Raji (cell line): Measurements from ENCODE around the gene USP31.
A peak's percentile ranks its signal among the peaks of the same experiment; 100 is the strongest.

ENCODE experiments used
- POLR2A ChIP-seq: IDR thresholded peaks from 2 replicates; pipeline ENCODE4 v1.6.1; 2011; ENCODE audit warnings: low read depth, low read length, control low read depth; ENCODE audit not compliant: insufficient read depth

The USP31 gene

GRCh38 chr16:23149267-23149992 is at the start of gene USP31:
USP31 (minus strand) TSS chr16:23149452; CDS start chr16:23149270, 182 bp downstream.
- TF ChIP-seq POLR2A = peak; percentile 62

DNA sequence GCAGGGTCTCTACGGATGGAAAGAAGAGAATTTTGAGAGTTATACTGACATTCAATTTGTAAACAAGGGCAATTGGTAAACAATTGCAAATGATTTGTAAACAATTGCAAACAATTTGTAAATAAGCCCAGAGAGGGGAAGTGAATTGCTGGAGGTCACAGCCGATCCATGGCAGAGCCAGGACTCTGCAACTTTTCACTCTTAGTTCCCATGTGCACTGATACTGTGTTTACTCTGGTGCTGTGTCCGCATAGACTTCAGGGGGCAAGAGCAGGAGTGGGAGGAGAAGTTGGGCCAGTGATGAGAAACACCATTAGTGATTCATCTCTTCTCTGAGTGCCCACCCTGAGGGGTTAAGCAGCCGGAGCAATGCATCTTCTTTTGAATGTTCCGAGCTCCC is 47.3 kb upstream of the USP31 start:
- no peak for TF ChIP-seq POLR2A

- TF ChIP-seq POLR2A = no peak
These were observed 46.2 kb upstream of the USP31 start for GRCh38 chr16:23195366-23195978.

DNA sequence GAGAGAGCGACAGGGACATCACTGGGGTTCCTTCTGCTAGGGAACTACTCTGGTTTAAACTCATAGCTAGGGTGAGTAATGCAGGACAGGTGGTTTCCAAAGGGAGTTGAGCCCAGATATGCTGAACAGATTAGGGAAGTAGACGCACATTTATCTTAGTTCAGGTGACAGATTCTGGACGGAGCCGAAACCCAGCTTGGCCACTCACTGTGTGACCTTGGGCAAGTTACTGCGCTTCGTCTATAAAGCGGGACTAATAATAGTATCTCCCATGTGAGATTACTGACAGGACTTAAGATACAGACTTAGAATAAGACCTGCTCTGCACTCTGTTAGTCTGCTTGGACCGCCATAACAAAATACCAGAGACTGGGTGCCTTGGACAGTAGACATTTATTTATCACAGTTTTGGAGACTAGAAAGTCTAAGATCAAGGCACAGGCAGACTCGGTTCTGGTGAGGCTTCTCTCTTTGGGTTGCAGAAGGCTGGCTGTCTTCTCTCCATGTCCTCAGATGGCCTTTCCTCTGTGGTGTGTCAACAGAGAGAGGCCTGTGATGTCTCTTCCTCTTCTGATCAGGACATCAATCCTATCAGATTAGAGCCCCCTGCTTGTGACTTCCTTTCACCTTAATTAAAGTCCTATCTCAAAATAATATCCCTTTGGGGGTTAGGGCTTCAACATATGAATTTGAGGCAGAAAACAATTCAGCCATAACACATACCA is 45.4 kb upstream of the USP31 start:
- no peak for TF ChIP-seq POLR2A

- TF ChIP-seq POLR2A = no peak
These were observed 39.7 kb upstream of the USP31 start for GRCh38 chr16:23188911-23189310.

- TF ChIP-seq POLR2A = no peak
These were observed 38.1 kb upstream of the USP31 start for GRCh38 chr16:23187341-23187740.

DNA sequence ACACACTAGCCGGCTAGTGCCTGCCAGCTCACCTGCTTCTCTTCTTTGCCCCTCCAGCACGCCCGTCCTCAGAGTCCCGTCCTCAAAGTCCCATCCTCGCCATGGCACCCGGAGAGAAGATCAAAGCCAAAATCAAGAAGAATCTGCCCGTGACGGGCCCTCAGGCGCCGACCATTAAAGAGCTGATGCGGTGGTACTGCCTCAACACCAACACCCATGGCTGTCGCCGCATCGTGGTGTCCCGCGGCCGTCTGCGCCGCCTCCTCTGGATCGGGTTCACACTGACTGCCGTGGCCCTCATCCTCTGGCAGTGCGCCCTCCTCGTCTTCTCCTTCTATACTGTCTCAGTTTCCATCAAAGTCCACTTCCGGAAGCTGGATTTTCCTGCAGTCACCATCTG is 36.9 kb upstream of the USP31 start:
- no peak for TF ChIP-seq POLR2A

DNA sequence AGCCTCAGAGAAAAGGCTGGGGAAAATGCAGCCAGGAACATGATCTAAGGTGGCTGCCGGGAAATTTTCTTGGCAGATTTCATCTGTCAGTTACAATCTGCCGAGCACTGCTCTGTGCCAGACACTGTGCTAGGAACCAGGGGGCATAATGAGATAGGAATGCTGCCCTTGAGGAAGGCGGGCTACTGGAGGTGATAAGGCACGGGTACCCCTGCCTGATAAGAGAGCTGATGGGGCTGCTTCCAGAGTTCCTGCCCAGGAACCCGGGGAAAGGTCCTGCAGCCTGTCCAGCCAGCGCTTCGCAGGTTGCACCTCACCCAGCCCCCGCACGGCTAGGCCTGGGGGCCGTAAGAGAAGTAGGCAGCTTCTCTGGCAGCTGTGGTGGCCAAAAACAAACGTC is 36.4 kb upstream of the USP31 start:
- no peak for TF ChIP-seq POLR2A

DNA sequence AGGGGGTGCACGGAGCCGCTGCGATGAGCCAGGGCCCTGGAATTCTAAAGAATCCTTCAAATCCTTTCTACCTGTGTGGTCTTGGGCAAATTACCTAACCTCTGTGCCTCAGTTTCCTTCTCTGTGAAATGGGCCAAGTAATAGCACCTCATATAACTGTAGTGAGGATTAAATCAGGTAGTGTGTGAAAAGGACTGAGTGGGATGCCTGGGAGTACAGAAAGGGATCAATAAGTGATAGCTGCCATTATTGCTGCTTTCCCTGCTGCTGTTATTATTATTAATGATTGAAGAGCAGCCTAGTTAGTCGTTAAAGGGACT is 34.3 kb upstream of the USP31 start:
- no peak for TF ChIP-seq POLR2A

GRCh38 chr16:23182679-23183542 is 33.7 kb upstream of the USP31 start, which contains the start of gene SCNN1G:
SCNN1G (plus strand) TSS chr16:23182745; CDS start chr16:23186272, 3,527 bp downstream.
- TF ChIP-seq POLR2A = no peak

- no peak for TF ChIP-seq POLR2A
These were observed 33.0 kb upstream of the USP31 start for GRCh38 chr16:23182206-23182678.

GRCh38 chr16:23181506-23181905 is 32.3 kb upstream of the USP31 start:
- no peak for TF ChIP-seq POLR2A

DNA sequence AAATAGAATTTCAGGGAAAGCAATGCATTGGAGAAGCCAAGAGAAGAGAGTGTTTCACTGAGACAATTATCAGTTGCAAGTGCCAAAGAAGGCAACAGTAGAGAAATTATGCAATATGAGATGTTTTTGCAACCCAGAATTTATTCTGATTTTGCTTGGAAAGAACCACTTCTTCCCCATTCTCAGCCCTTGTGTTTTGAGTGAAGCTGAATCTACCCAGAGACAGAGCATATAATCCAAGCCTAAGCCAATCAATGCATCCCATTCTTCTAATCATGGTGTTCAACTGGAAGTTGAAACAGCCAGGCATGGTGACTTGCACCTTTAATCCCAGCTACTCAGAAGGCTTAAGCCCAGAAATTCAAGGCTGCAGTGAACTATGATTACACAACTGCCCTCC is 26.4 kb upstream of the USP31 start:
- no peak for TF ChIP-seq POLR2A

GRCh38 chr16:23174622-23175021 is 25.4 kb upstream of the USP31 start:
- TF ChIP-seq POLR2A = no peak

GRCh38 chr16:23172994-23173393 is 23.7 kb upstream of the USP31 start:
- no peak for TF ChIP-seq POLR2A

- no peak for TF ChIP-seq POLR2A
These were observed 23.3 kb upstream of the USP31 start for GRCh38 chr16:23172583-23172982.

DNA sequence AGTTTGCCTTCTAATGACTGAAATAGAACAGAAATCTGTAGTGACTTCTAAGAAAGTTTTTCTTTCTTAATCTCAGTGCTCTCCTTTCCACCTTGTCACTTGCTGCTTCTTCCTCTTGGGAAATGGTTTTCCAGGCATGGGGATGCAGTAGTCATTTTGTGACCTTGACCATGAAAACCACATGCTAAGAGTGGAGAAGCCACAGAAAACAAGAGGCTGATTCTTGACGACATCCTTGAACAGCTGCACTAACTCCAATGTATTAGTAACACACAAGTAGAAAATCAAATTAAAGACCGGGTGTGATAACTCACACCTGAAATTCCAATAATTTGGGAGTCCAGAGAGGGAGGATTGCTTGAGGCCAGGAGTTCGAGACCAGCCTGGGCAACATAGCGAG is 15.5 kb upstream of the USP31 start:
- TF ChIP-seq POLR2A = no peak
